Prostate gland (tissue), 1 donor: ENCODE data around the gene UBE4B.

Experiments
- POLR2A ChIP-seq: fragments of 450-650 bp; IDR thresholded peaks from one replicate; pipeline ENCODE4 v1.6.1; 2016; ENCODE audit warnings: antibody characterized with exemption, mild to moderate bottlenecking
- POLR2AphosphoS5 ChIP-seq: sonication (generic); formaldehyde crosslinking; IDR thresholded peaks from one replicate; pipeline ENCODE4 v1.6.1; 2017; ENCODE audit warnings: antibody characterized with exemption

DNA sequence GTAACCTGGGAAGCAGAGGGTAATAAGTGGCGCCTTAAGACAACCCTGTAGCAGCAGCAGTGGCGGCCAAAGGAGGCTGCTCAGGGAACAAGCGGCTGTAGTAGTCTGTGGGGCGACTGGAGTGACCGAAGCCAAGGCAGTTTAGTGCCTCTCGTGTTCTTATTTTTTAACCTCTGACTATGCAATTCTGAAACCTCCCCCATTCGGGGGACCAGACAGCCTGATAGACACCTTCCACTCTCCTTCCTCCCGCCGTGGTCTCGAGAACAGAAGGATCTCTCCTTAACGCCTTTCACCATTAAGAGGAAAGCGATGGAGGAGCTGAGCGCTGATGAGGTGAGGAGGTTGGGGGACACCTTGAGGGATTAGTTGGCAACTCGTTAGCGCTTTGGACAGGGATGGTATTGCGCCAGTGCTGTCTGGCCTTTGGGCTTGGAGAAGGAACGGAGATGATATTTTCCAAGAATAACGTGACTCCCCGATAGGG, 644 bp downstream of the UBE4B start:
- TF ChIP-seq POLR2AphosphoS5 (no peak), POLR2A (no peak)
